Stimulated activated CD8-positive, alpha-beta memory T cell treated with anti-CD3 and anti-CD28 coated beads, Interleukin-12 subunit alpha, Interleukin-12 subunit beta, amount 100 ng/mL, for 4 hours (primary cell): ENCODE data around the gene RNF157.
"Not testable (repeated sequence)": the region's sequence is repeated elsewhere in the genome, so short reads cannot be mapped to it uniquely, and the experiment has no call there.

Source experiments
- DNase-seq: peaks from one replicate; pipeline ENCODE4 v3.0.0-alpha.2; 2020; ENCODE audit warnings: low read depth

The RNF157 gene

GRCh38 chr17:76254275-76254674 lies 14.0 kb upstream of the RNF157 start:
- DNase-seq = no peak

GRCh38 chr17:76253841-76254240 lies 13.5 kb upstream of the RNF157 start:
- no peak for DNase-seq

- DNase-seq = not testable (repeated sequence)
These were observed 12.9 kb upstream of the RNF157 start for GRCh38 chr17:76252967-76253766.

DNA sequence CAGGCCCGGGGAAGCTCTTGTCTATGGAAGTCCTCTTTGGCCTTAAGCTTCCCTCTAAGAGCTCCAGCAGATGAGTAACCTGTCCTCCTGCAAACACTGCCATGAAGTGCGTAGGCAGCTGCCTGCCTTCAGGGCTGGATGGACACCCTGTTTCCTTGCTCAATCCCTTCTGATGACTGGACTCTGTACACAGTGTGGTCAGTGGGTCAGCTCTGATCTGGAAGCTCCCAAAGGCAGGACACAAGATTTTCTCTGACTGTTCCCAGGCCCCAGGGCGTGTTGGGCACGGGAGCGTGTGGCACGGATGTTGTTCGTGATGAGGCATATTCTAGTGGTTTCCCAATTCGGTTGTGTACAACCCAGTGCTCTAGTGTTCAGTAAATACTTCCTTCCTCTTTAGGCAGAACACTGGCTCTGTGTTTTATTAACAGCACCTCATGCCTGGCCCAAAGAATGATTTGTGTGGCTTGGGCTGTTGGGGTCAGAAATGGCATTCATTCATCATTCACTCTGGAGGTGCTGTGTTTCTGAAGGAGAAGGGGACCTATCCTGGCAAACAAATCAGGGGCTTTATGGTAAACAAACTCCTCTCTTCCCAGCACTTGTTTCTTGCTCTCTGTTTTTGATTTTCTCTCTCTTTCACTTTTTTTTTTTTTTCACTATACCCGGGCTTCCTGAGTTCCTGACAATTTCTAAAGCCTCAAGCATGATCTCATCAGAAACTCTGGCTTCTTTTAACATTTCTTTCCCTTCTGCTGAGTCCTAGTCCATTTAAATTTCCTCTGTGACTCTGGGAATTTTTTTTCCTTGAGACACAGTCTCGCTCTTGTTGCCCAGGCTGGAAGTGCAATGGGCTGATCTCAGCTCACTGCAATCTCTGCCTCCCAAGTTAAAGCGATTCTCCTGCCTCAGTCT lies 12.0 kb upstream of the RNF157 start:
- no peak for DNase-seq

DNA sequence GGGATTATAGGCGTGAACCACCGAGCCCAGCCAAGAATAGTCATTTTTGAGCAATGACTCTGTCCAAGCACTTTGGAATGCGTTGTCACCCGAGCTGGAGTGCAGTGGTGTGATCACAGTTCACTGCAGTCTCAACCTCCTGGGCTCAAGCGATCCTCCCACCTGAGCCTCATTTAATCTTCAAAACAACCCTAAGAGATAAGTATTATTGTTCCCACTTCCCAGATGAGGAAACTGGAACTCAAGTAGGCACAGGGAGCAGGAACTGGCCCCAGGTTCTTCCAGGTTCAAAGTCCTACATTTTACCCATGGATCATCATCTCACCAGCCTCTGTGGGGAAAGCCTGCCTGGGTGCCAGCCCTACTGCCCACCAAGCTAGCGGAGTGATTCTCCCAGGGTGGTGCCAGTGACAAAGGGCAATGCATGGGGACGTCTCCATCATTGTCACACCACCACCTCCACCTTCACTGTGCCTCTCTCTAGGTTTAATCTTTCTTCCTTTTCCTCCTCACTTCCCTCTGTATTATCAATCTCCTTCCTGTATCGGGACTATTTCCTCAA lies 11.3 kb upstream of the RNF157 start:
- DNase-seq = no peak

GRCh38 chr17:76250141-76250540 lies 9.8 kb upstream of the RNF157 start:
- no peak for DNase-seq

DNA sequence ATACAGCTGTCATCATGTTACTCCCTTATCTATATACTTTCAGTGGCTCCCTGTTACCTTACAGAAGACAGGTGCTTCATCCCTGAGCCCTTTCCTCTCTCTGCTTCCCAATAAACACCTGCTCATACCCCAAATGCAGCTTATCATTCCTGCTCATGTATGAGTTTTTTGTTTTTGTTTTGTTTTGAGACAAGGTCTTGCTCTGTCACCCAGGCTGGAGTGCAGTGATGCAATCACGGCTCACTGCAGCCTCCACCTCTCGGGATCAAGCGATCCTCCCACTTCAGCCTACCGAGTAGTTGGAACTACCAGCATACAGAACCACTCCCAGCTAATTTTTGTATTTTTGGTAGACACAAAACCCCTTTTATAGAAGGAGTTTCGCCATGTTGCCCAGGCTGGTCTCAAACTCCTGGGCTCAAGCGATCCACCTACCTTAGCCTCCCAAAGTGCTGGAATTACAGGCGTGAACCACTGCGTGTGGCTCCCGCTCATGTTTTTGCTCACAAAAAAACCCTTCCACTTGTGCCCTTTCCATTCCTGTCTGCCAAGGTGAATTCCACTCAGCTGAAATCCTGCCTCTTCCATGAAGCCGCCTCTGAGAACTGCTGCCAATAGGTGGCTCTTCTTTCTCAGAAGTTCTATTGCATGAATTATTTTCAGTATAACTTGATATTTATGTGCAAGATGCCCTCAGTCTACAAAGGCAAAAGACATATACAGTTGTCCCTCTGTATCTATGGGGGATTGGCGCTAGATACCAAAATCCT lies 7.9 kb upstream of the RNF157 start:
- DNase-seq = no peak

DNA sequence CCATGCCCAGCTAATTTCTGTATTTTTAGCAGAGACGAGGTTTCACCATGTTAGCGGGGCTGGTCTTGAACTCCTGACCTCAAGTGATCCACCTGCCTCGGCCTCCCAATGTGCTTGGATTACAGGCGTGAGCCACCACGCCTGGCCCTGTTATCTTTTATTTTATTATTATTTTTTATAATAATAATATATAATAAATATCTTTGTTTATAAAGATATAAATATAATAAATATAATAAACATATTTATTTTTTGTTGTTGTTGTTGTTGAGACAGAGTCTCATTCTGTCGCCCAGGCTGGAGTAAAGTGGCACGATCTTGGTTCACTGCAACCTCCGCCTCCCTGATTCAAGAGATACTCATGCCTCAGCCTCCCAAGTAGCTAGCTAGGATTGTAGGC lies 7.0 kb upstream of the RNF157 start:
- no peak for DNase-seq

DNA sequence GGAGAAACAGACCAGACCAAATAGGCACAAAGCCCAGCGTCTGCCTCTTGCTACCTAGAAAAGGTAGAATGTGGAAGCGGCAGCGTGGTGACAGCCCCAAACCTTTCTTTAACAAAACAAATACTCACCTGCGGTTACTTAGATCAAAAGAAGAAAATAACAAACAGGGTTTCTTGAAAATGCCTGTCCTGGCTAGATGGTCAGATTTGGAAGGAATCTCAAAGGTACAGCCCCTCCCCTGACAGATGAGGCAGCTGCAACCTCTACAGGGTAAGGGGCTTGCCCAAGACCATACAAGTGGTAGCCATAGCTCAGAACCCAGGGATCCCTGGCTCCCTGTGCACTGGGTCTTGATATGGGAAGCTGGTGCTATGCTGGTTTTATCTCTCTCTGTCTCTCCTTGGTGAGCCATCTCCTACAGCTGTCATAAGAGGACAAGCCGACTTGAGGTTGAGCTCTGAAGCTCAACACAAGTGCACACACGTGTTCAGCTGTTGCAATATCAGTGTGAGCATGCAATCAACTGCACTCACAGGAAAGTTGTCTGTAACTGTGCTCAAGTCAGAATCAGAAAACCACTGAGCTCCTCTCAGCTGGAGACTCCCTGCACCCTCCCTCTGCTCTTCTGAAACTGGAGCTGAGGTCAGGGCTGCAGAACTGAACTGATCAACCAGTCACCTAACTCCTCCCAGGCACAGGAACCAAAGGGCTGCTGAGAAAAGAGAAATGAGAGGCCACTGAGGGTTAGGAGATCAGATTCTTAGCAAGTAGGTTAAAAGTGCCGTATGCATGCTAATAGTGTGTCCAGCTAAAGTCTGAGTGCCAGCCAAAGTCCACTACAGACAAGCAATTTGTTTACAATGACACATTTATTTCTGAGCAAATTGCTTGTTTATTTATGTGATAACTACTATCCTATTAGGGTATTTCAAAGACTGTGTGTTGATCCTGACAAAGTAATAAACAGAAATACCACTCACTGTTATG lies 6.1 kb upstream of the RNF157 start:
- DNase-seq = no peak

GRCh38 chr17:76244721-76245120 lies 4.4 kb upstream of the RNF157 start:
- not testable (repeated sequence) for DNase-seq

DNA sequence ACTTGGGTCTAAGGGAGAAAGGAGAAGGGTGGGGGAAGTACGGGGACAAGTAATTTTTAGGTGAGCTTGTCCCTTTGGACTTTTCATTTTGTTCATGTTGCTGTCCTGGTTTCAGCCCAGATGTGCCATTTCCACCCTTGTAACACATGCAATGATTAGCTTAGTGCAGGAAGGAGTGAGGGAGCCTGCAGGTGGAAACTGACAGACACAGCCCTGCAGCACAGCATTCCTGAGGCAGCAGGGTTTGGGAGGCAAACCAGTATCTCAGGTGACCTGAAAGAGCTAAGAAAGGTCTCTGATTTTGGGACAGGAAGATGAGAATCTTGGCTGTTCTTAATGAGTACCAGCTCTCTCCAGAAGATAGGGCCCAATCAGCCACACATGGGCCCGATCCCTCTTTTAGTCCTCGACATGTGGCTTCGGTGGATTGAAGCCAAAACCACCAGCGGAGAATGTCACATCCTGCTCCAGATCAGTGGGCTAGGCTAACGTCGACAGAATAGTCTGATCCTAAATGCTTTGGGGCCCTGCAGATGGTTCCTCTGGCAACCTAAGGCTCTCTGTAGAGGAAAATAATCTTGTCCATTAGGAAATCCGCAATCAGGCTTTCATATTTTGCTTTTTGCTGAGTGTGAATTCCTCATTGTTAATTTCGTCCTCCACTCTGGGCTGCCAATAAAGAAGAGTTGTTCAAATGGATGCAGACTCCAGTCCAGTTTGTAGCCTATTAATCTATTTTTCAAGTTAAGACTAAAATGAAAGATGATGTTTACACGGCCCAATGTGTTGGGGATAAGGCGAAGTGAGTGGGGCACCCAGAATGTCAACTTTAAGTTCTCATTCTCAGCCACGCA lies 3.8 kb upstream of the RNF157 start:
- no peak for DNase-seq

DNA sequence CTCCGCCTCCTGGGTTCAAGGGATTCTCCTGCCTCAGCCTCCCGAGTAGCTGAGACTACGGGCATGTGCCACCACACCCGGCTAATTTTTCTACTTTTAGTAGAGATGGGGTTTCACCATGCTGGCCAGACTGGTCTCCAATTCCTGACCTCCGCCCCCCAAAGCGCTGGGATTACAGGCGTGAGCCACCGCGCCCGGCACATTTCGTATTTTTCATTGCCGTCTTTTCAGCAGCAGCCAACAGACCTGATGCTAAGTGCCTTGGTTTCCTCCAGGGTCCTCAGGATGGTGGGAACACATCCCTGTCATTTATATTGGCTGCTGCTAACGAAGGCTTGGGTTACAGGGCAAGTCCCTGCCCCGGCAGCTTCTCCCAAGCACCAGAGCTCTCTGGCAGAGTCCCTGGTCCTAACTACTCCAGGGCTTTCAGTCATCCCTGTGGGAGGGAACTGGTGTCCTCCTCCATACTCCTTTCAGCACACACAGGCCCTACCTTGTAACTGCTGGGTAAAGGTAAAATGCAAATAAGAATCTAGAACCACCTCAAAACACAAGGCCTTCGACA lies 1.5 kb upstream of the RNF157 start:
- no peak for DNase-seq

GRCh38 chr17:76241204-76241538 lies 878 bp upstream of the RNF157 start:
- DNase-seq = no peak

DNA sequence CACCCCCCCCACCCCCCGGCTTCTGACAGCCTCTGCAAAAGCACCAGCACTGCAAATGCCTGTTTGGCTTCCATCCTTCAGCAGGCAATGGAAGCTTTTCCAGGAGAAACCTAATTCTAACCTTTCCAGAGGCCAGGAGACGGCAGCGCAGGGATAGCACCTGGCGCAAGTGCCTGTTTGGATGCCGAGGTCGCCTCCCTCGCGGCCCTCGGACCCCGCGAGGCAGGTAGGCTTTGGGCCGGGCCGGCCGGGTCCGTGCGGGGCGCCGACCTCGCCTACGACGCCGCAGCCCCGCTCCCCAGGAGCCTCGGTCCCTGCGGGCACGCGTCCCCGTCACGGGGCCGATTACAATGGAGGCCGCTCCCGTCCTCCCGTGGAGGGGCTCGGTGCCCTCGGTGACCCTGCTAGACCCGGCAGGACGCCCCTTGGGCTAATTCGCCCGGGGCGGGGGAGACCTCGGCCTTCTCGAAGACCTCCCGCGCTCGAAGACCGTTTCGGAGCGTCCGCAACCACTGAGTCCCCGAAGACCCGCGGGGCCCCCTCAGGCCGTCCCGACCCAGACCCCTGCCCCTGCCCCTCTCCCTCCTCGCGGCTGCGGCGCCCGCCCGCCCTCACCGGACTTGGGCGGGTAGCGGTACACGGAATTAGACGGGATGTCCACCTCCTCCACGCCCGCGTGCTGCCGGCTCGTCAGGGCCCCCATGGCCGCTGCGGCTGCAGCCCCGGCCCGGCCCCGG lies 587 bp downstream of the RNF157 start:
- no peak for DNase-seq

DNA sequence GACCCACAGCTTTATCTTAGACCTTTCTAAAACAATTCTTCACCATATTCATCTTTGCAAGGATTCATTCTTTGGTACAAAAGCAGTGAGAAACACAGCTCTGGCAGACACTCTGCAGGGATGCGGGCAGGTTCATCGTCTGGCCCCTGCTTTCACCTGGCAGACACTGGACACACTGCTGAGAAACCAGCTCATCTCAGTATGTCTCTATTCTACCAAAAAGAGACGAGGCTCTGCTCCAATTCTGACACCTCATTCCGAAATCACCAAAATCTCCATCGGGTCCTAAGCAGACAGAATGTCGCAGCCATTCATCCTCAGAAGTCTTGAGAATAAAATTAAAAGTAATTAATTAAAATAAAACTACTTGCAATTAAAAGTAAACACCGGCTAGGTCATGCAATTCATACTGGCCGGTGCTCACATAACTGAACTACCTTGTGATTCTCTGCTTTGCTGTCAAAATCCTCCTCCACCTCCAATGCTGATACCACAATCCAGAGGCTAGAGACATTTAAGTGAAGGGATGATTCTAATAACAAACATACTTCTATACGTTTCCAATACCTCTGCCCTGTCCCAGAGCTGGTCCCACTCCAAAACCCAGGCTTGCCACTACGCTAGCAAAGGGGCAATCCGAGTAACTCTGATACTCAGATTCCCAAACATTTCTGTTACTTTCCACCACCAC lies 1.3 kb downstream of the RNF157 start:
- DNase-seq = no peak

DNA sequence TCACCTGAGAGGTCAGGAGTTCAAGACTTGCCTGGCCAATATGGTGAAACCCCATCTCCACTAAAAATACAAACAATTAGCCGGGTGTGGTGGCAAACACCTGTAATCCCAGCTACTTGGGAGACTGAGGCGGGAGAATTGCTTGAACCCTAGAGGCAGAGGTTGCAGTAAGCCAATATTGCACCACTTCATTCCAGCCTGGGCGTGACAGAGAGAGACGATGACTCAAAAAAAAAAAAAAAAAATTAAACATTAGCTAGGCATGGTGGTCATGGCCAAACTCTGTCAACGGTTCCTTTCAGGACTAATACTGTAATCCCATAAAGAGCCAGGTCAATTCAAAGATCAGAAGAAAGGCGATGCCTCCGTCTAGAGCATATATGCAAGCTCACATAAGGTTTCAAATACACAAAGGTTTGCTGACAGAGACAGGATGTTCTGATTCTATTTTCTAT lies 2.4 kb downstream of the RNF157 start:
- DNase-seq = no peak

DNA sequence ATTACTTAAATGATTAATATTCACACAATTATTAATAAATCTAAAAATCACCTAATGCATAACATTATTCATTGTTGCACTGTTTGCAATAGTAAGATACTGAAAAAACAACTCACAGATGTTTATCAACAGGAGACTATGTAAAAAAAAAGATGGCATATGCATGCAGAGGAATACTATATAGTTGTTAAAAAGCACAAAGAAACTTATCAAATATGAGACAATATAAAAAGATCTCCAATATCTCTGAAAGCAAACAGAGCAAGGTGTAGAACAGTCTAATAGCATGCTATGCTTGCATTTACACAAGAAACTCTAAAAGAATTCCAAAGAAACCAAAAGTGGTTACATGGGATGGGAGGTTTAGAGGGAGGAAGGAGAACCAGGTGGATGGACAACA lies 3.7 kb downstream of the RNF157 start:
- no peak for DNase-seq

GRCh38 chr17:76235883-76236282 lies 4.4 kb downstream of the RNF157 start:
- no peak for DNase-seq
